Measurements from ENCODE around the gene CPB2.

Gene CPB2

DNA sequence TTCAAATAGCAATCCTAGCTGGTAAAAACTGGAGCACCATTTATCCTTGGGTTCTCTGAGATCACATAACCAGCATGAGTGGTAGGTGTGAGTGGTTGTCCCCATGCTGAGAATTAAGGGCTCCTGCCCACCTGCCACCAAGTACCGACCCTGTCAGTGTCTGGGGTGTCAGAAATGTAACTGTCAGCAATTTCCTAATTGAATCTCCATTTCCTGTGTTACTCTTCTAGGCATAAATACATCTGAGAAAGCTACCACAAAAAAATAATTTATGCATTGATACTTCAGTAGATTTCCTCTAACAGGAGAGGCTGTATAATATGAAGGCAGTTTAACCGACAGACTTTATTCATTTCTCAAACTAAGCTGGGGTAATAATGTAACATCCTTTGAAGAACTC is 25.1 kb downstream of the CPB2 start:
- DNase-seq (ENCODE audit: low read depth), result no peak
- TF ChIP-seq, protein P1, sequence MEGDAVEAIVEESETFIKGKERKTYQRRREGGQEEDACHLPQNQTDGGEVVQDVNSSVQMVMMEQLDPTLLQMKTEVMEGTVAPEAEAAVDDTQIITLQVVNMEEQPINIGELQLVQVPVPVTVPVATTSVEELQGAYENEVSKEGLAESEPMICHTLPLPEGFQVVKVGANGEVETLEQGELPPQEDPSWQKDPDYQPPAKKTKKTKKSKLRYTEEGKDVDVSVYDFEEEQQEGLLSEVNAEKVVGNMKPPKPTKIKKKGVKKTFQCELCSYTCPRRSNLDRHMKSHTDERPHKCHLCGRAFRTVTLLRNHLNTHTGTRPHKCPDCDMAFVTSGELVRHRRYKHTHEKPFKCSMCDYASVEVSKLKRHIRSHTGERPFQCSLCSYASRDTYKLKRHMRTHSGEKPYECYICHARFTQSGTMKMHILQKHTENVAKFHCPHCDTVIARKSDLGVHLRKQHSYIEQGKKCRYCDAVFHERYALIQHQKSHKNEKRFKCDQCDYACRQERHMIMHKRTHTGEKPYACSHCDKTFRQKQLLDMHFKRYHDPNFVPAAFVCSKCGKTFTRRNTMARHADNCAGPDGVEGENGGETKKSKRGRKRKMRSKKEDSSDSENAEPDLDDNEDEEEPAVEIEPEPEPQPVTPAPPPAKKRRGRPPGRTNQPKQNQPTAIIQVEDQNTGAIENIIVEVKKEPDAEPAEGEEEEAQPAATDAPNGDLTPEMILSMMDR (conservative IDR thresholded peaks at IDR 0.05; ENCODE audit: control insufficient read depth, insufficient read depth, low read depth, low read length), result no peak
- H3K4me3 ChIP-seq (ENCODE audit: control insufficient read depth, low read depth, low read length), result no peak overlapping the region

DNA sequence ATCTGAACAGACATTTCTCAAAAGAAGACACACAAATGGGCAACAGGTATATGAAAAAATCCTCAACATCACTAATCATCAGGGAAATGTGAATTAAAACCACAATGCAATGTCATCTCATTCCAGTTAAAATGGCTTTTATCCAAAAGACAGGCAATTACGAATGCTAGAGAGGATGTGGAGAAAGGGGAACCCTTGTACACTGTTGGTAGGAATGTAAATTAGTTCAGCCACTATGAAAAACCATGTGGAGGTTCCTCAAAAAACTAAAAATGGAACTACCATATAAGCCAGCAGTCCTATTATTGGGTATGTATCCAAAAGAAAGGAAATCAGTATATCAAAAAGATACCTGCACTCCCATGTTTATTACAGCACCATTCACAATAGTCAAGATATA is 27.6 kb downstream of the CPB2 start:
- no peak for DNase-seq (ENCODE audit: low read depth)
- TF ChIP-seq, protein P1 (conservative IDR thresholded peaks at IDR 0.05; ENCODE audit: control insufficient read depth, insufficient read depth, low read depth, low read length), result no peak
- H3K4me3 ChIP-seq (ENCODE audit: control insufficient read depth, low read depth, low read length), result no peak overlapping the region

DNA sequence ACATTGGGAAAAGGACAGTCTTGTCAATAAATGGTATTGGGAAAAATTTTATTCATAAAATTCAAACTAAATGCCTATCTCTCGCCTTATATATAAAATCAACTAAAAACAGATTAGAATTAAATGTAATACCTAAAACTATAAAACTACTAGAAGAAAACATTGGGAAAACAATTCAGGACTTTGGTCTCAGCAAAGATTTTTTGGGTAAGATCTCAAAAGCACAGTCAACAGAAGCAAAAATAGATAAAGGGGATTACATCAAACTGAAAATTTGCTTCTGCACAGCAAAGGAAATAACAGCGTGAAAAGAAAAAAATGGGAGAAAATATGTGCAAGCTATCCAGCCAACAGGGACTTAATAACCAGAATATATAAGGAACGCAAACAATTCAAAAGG is 28.0 kb downstream of the CPB2 start:
- no peak for DNase-seq (ENCODE audit: low read depth)
- H3K4me3 ChIP-seq (ENCODE audit: control insufficient read depth, low read depth, low read length), result no peak overlapping the region
- TF ChIP-seq, protein P1 (conservative IDR thresholded peaks at IDR 0.05; ENCODE audit: control insufficient read depth, insufficient read depth, low read depth, low read length), result no peak

DNA sequence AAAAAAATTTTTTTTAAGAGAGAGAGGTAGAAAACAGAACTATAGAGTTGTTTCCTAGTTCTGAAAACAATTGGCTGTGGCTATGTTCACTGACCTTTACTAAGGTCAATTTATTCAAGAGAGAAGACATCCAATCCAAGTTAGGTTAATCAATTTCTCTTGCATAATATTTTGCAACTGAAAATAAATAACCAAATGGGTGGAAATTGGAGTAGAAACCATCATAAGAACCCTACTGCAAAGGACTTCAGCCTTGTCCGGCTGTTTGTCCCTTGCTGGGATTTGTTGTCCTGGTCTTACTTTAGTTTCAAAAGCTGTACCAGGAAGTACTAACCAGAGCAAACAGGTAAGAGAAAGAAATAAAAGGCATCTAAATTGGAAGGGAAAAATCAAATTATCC is 29.0 kb downstream of the CPB2 start:
- TF ChIP-seq, protein P1 (conservative IDR thresholded peaks at IDR 0.05; ENCODE audit: control insufficient read depth, insufficient read depth, low read depth, low read length), result no peak
- H3K4me3 ChIP-seq (ENCODE audit: control insufficient read depth, low read depth, low read length), result no peak overlapping the region
- no peak for DNase-seq (ENCODE audit: low read depth)

DNA sequence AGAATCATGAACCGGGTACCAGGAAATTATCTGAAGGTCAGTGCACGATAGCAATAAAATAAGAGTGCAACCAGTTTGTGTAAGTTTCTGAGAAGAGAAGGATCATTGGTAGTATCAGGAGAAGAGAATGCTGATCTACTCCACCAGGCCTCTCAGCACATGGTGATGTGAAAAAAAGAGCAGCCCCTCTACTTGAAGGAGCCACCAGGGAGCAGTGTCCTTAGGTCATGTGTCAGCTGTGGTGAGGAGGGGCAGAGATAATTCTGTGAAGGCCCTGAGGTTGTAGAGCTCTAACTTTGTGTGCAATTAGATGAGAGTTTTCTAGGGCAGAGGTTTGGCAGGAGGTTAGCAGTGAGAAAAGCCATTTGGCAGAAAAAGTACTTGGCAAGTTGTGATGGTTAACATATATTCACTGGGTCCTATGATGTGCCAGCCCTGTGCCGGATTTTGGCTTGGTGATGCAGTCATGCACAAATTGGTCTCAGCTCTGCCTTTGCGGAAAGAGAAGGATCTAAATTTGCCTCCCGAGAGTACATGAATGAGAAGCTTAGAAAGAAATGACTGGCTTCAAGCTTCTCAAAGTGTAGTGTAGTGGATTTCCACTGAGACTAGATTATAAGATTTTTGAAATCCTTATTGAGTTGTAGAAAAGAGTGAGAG is 33.1 kb downstream of the CPB2 start:
- DNase-seq (ENCODE audit: low read depth), result no peak
- TF ChIP-seq, protein P1 (conservative IDR thresholded peaks at IDR 0.05; ENCODE audit: control insufficient read depth, insufficient read depth, low read depth, low read length), result no peak

DNA sequence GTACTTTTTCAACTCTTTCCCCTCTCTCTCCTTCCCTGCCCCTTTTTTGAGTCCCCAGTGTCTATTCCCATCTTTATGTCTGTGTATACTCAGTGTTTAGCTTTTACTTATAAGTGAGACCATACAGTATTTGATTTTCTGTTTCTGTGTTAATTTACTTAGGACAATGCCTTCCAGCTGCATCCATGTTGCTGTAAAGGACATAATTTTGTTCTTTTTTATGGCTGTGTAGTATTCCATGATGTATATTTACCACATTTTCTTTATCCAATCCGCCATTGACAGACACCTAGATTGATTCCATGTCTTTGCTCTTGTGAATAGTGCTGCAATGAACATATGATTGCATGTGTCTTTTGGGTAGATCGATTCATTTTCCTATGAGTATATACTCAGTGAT is 41.5 kb downstream of the CPB2 start:
- DNase-seq (ENCODE audit: low read depth), result no peak
- H3K4me3 ChIP-seq (ENCODE audit: control insufficient read depth, low read depth, low read length), result no peak overlapping the region
- TF ChIP-seq, protein P1 (conservative IDR thresholded peaks at IDR 0.05; ENCODE audit: control insufficient read depth, insufficient read depth, low read depth, low read length), result no peak

More for the DNA sequence above, 33.1 kb downstream of the CPB2 start:
- no peak overlapping the region for H3K4me3 ChIP-seq (ENCODE audit: control insufficient read depth, low read depth, low read length)

DNA sequence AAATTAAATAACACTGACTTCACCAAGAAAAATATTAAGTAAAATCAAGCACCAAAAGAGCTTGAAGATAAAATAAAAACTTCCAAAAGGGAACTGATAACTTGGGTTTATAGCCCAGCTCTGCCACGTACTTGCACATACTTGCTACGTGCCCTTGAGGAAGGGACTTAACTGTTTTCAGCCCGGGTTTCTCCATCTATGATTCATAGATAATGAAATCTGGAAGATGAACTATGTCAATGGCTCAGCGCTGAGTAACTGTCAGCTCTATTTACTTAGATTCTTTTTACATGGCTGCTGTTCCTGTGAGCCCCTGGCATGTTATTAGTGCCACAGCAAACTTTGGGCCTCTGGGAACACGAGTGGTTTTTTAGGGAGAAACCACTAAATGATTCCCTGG is 42.6 kb downstream of the CPB2 start:
- TF ChIP-seq, protein P1 (conservative IDR thresholded peaks at IDR 0.05; ENCODE audit: control insufficient read depth, insufficient read depth, low read depth, low read length), result no peak
- no peak overlapping the region for H3K4me3 ChIP-seq (ENCODE audit: control insufficient read depth, low read depth, low read length)
- DNase-seq (ENCODE audit: low read depth), result peak; percentile 76

Data from fibroblast of mammary gland (primary cell).